IMR-90 (cell line): Measurements from ENCODE around the gene TMEM74B. TPM values are rescaled to one million over a fixed set of nuclear protein-coding genes. Genes with fewer than 3 reads are reported as not detected.
A peak's percentile ranks its signal among the peaks of the same experiment; 100 is the strongest.

Source experiments
- ATAC-seq: fragments of 200-7000 bp; cut with Tn5 transposase; 2 replicates; pipeline ENCODE4 v1.9.1; 2020; ENCODE audit warnings: low read depth, mild to moderate bottlenecking, moderate library complexity
- BruUV-seq: library from RNA; stranded (reverse); fragments of 400-500 nt; replicated peaks from 2 replicates; lab custom pipeline; 2021; lab: Mats Ljungman, UMichigan
- CTCF ChIA-PET: fragments of 300-600 bp; formaldehyde crosslinking; extraction: SDS; loops from one replicate; lab custom pipeline; 2021; ENCODE audit warnings: antibody characterized with exemption; lab: Yijun Ruan, JAX
- POLR2A ChIA-PET: fragments of 300-600 bp; sonication (Branson Sonifier 250); formaldehyde crosslinking; loops from one replicate; lab custom pipeline; 2022; ENCODE audit warnings: antibody characterized with exemption; ENCODE audit not compliant: unreplicated experiment; lab: Charles Lee
- DNase-seq: peaks from one replicate; pipeline ENCODE4 v3.0.0; 2013
- H2AFZ ChIP-seq: replicated peaks from 2 replicates; pipeline ENCODE3; 2013; ENCODE audit warnings: low read length, mild to moderate bottlenecking; ENCODE audit not compliant: poor library complexity
- H2AK5ac ChIP-seq: 2 replicates; pipeline ENCODE4 v1.6.1; 2013; ENCODE audit warnings: low read depth, low read length, inconsistent platforms
- H2AK9ac ChIP-seq: replicated peaks from 2 replicates; pipeline ENCODE3; 2013; ENCODE audit warnings: mild to moderate bottlenecking, low read depth, low read length, moderate library complexity; ENCODE audit not compliant: poor library complexity
- H2BK120ac ChIP-seq: 2 replicates; pipeline ENCODE4 v1.6.1; 2013; ENCODE audit warnings: low read depth, low read length, inconsistent platforms
- H2BK15ac ChIP-seq: 3 replicates; pipeline ENCODE4 v1.6.1; 2013; ENCODE audit warnings: low read depth, low read length, inconsistent platforms
- H2BK20ac ChIP-seq: 2 replicates; pipeline ENCODE4 v1.6.1; 2013; ENCODE audit warnings: low read depth, mild to moderate bottlenecking, inconsistent platforms, low read length, moderate library complexity
- H2BK5ac ChIP-seq: 2 replicates; pipeline ENCODE4 v1.6.1; 2013; ENCODE audit warnings: mild to moderate bottlenecking, low read depth, low read length, inconsistent platforms; ENCODE audit not compliant: poor library complexity, severe bottlenecking
- H3K14ac ChIP-seq: replicated peaks from 2 replicates; pipeline ENCODE4 v1.6.1; 2013; ENCODE audit warnings: low read depth, low read length, inconsistent platforms
- H3K18ac ChIP-seq: 2 replicates; pipeline ENCODE4 v1.6.1; 2013; ENCODE audit warnings: low read depth, low read length, control low read depth
- H3K23ac ChIP-seq: 2 replicates; pipeline ENCODE4 v1.6.1; 2013; ENCODE audit warnings: low read depth, low read length, inconsistent platforms
- H3K27ac ChIP-seq: 2 replicates; pipeline ENCODE4 v1.5.1; 2013; ENCODE audit warnings: mild to moderate bottlenecking, control low read depth, low read length; ENCODE audit not compliant: insufficient read depth
- H3K27me3 ChIP-seq: 2 replicates; pipeline ENCODE4 v1.6.1; 2013; ENCODE audit warnings: low read length; ENCODE audit not compliant: control insufficient read depth, insufficient read depth
- H3K36me3 ChIP-seq: 2 replicates; pipeline ENCODE4 v1.6.1; 2013; ENCODE audit warnings: low read length, mixed read lengths; ENCODE audit not compliant: control insufficient read depth, insufficient read depth
- H3K4ac ChIP-seq: 2 replicates; pipeline ENCODE4 v1.6.1; 2013; ENCODE audit warnings: low read depth, low read length, inconsistent platforms
- H3K4me1 ChIP-seq: 2 replicates; pipeline ENCODE4 v1.6.1; 2013; ENCODE audit warnings: low read length, mixed read lengths; ENCODE audit not compliant: control insufficient read depth, insufficient read depth
- H3K4me2 ChIP-seq: 2 replicates; pipeline ENCODE4 v1.6.1; 2013; ENCODE audit warnings: low read depth, mild to moderate bottlenecking, control low read depth, low read length, moderate library complexity
- H3K4me3 ChIP-seq: 2 replicates; pipeline ENCODE4 v1.5.1; 2013; ENCODE audit warnings: low read depth, mild to moderate bottlenecking, control low read depth, low read length, moderate library complexity; ENCODE audit not compliant: insufficient read depth
- H3K56ac ChIP-seq: 2 replicates; pipeline ENCODE4 v1.6.1; 2013; ENCODE audit warnings: low read length, inconsistent platforms; ENCODE audit not compliant: insufficient read depth; ENCODE audit errors: extremely low read depth
- H3K79me1 ChIP-seq, 2 experiments: 2 replicates each; pipeline ENCODE4 v1.6.1; 2013; ENCODE audit warnings: low read length in 2 of 2, inconsistent platforms in 1 of 2, low read depth in 1 of 2
- H3K9ac ChIP-seq: 2 replicates; pipeline ENCODE4 v1.6.1; 2013; ENCODE audit warnings: low read depth, low read length, control low read depth
- H3K9me1 ChIP-seq: 2 replicates; pipeline ENCODE4 v1.6.1; 2013; ENCODE audit warnings: low read length, inconsistent platforms; ENCODE audit not compliant: insufficient read depth
- H3K9me3 ChIP-seq: 2 replicates; pipeline ENCODE4 v1.6.1; 2013; ENCODE audit warnings: low read length; ENCODE audit not compliant: control insufficient read depth, insufficient read depth
- H4K20me1 ChIP-seq: 2 replicates; pipeline ENCODE4 v1.6.1; 2013; ENCODE audit warnings: low read length, inconsistent platforms; ENCODE audit not compliant: insufficient read depth
- H4K5ac ChIP-seq: 2 replicates; pipeline ENCODE4 v1.6.1; 2013; ENCODE audit warnings: mild to moderate bottlenecking, low read depth, low read length, control low read depth
- H4K8ac ChIP-seq, 2 experiments: 2 replicates each; pipeline ENCODE4 v1.6.1; 2013; ENCODE audit warnings: low read depth in 2 of 2, low read length in 2 of 2, control low read depth in 1 of 2, inconsistent platforms in 1 of 2
- H4K91ac ChIP-seq: 2 replicates; pipeline ENCODE4 v1.6.1; 2013; ENCODE audit warnings: low read depth, low read length, inconsistent platforms; ENCODE audit not compliant: insufficient read depth
- CEBPB ChIP-seq: IDR thresholded peaks from 2 replicates; pipeline ENCODE4 v1.6.1; 2012; ENCODE audit warnings: low read depth, low read length, improper control_type of control experiment
- ELK1 ChIP-seq: fragments of 150-350 bp; IDR thresholded peaks from 2 replicates; pipeline ENCODE4 v1.6.1; 2016; ENCODE audit warnings: low read depth, mild to moderate bottlenecking, low read length, moderate library complexity, borderline replicate concordance
- WGBS, 2 experiments: methylation state at CpG; one replicate each; pipeline versions ENCODE4 v1.1.5 to v1.1.7; 2013; ENCODE audit warnings: missing lambda C conversion rate in 2 of 2; ENCODE audit not compliant: insufficient read length in 1 of 2; ENCODE audit errors: extremely low coverage in 2 of 2; 5-methylcytosine and 5-hydroxymethylcytosine counted together
- dilution Hi-C: fragments of 300-500 bp; cut with HindIII; formaldehyde crosslinking; loops from one replicate; pipeline ENCODE4 v1.14.3; 2018; ENCODE audit warnings: low sequenced_read_pairs; ENCODE audit not compliant: unreplicated experiment
- in situ Hi-C: fragments of 300-500 bp; cut with MboI; formaldehyde crosslinking; loops from 3 replicates; pipeline ENCODE4 v1.14.3; 2019; ENCODE audit warnings: low sequenced_read_pairs, inconsistent platforms, mixed read lengths
- intact Hi-C: fragments of 100-400 bp; cut with micrococcal nuclease; formaldehyde crosslinking; loops from 2 replicates; pipeline ENCODE4 v1.10.0; 2022
- polyA plus RNA-seq, 3 experiments: library from polyadenylated mRNA; depleted of rRNA; stranded (reverse); fragments of >200 nt; gene quantifications; 2 replicates each; pipeline ENCODE4 v1.2.3, GENCODE V29; 2012; ENCODE audit warnings: low replicate concordance in 1 of 3
- total RNA-seq: library from RNA; depleted of rRNA; stranded (reverse); fragments of >200 nt; gene quantifications from 2 replicates; pipeline ENCODE4 v1.2.3, GENCODE V29; 2012

The TMEM74B gene
- total and polyA plus RNA-seq, 2 of the 4 experiments (the other 2 are of a cell fraction), result 0.03 TPM; not detected in 1

- TF ChIP-seq CEBPB, result peak; percentile 55; the same call in 1 of the 2 replicates
- TF ChIP-seq ELK1, result no peak
- H3K18ac ChIP-seq, result no peak overlapping the region
Observed at GRCh38 chr20:1210501-1210900, 25.7 kb upstream of the TMEM74B start.

More at GRCh38 chr20:1210501-1210900, 25.7 kb upstream of the TMEM74B start:
- DNase-seq (peak; percentile 13), ATAC-seq (no peak)
- no peak overlapping the region for H4K5ac ChIP-seq
- H3K14ac ChIP-seq, result no peak overlapping the region
- no peak overlapping the region for H2AFZ ChIP-seq
- H2BK15ac ChIP-seq, result no peak overlapping the region
- POLR2A ChIA-PET, result no interaction called here
- H3K9ac ChIP-seq, result no peak overlapping the region
- H2BK120ac ChIP-seq, result no peak overlapping the region
- no peak overlapping the region for H3K56ac ChIP-seq
- intact Hi-C loops (loop anchor here (5.0 to 10.0 kb wide), 3 partner anchors 103 to 253 kb away; partner anchors contain the start of gene FKBP1A), in situ Hi-C loops (loop anchor here (10.0 kb wide), 1 partner anchor 396 kb away; no protein-coding TSS in a partner anchor), dilution Hi-C loops (no loop called here)
- no TSS peak for BruUV-seq
- no peak overlapping the region for H2AK9ac ChIP-seq
- no peaks in the 10 kb centered on the region for H4K20me1 ChIP-seq
- H3K9me3 ChIP-seq, result 0 out of 2 replicates have a peak, but pooled peaks cover 2% of the 10 kb centered on the region
- no peaks in the 10 kb centered on the region for H3K9me1 ChIP-seq
- no peak overlapping the region for H3K4me3 ChIP-seq
- H3K79me1 ChIP-seq, result no peaks in the 10 kb centered on the region
- H3K36me3 ChIP-seq, result no peaks in the 10 kb centered on the region
- WGBS, 2 experiments, result no CpG with 5 or more reads among the region's 1 CpG
- H2AK5ac ChIP-seq, result no peak overlapping the region
- no peak overlapping the region for H3K4me2 ChIP-seq
- H4K91ac ChIP-seq, result no peak overlapping the region
- no peak overlapping the region for H3K27ac ChIP-seq
- no peak overlapping the region for H3K4ac ChIP-seq
- H2BK5ac ChIP-seq, result no peak overlapping the region
- H3K4me1 ChIP-seq, result no peaks in the 10 kb centered on the region
- CTCF ChIA-PET, result interaction anchor here (1.5 kb wide), 1 partner anchor 102 kb away, joined by 3 read pairs; no protein-coding TSS in a partner anchor
- H2BK20ac ChIP-seq, result no peak overlapping the region
- no peak overlapping the region for H4K8ac ChIP-seq
- H3K27me3 ChIP-seq, result peaks cover 37% of the 10 kb centered on the region
- H3K23ac ChIP-seq, result no peak overlapping the region
